ENCODE data around the gene IFNAR2. TPM values are rescaled to one million over a fixed set of nuclear protein-coding genes. Genes with fewer than 3 reads are reported as not detected.
"Not testable (repeated sequence)": the region's sequence is repeated elsewhere in the genome, so short reads cannot be mapped to it uniquely, and the experiment has no call there.

Gene IFNAR2
- total and polyA plus RNA-seq, 9 donors = 5.7 to 15.5 (median 10.3) TPM

GRCh38 chr21:33253382-33253781 lies 23.6 kb downstream of the IFNAR2 start:
- not testable (repeated sequence) for H3K27ac ChIP-seq (ENCODE audit: low read length); H3K4me1 ChIP-seq (ENCODE audit: control insufficient read depth, insufficient read depth, low read length); H3K27me3 ChIP-seq (ENCODE audit: control insufficient read depth, insufficient read depth, low read length); H3K9me3 ChIP-seq (replicated peaks; ENCODE audit: control insufficient read depth, low read depth, low read length); DNase-seq; H3K4me3 ChIP-seq (ENCODE audit: low read length)
- H3K36me3 ChIP-seq (ENCODE audit: control insufficient read depth, insufficient read depth, low read length) = peaks cover 63% of the 10 kb centered on the region
- WGBS (ENCODE audit: insufficient coverage) = 100% methylated on average over 1 of the region's 6 CpGs

GRCh38 chr21:33254766-33255165 lies 25.0 kb downstream of the IFNAR2 start:
- no peaks in the 10 kb centered on the region for H3K27me3 ChIP-seq (ENCODE audit: control insufficient read depth, insufficient read depth, low read length)
- WGBS (ENCODE audit: insufficient coverage) = 95% methylated on average over 4 of the region's 5 CpGs
- H3K36me3 ChIP-seq (ENCODE audit: control insufficient read depth, insufficient read depth, low read length) = peaks cover 59% of the 10 kb centered on the region
- H3K4me3 ChIP-seq (ENCODE audit: low read length) = no peak overlapping the region
- H3K9me3 ChIP-seq (replicated peaks; ENCODE audit: control insufficient read depth, low read depth, low read length) = no peaks in the 10 kb centered on the region
- H3K4me1 ChIP-seq (ENCODE audit: control insufficient read depth, insufficient read depth, low read length) = no peaks in the 10 kb centered on the region
- DNase-seq = no peak
- H3K27ac ChIP-seq (ENCODE audit: low read length) = no peak overlapping the region

DNA sequence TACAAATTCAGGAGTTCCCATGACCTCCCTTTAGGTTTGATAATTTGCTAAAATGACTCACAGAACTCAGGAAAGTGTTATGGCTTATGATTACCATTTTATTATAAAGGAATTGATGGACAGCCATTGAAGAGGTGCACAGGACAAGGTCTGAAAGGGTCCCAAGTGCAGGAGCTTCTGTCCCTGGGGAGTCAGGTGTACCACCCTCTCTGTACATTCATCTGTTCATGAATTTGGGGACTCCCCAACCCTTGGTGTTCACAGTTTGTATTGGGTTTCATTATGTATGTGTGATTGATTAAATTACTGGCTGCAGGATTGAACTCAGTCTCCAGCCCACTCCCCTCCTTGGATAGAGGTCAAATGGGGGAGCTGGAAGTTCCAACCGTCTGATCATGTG lies 25.7 kb downstream of the IFNAR2 start:
- no peak for DNase-seq
- 40% methylated on average over 1 of the region's 1 CpG for WGBS (ENCODE audit: insufficient coverage)
- Histone ChIP-seq H3K27ac (ENCODE audit: low read length) (no peak overlapping the region), H3K4me3 (ENCODE audit: low read length) (no peak overlapping the region), H3K36me3 (ENCODE audit: control insufficient read depth, insufficient read depth, low read length) (peaks cover 57% of the 10 kb centered on the region), H3K27me3 (ENCODE audit: control insufficient read depth, insufficient read depth, low read length) (no peaks in the 10 kb centered on the region), H3K4me1 (ENCODE audit: control insufficient read depth, insufficient read depth, low read length) (no peaks in the 10 kb centered on the region), H3K9me3 (replicated peaks; ENCODE audit: control insufficient read depth, low read depth, low read length) (no peaks in the 10 kb centered on the region)

DNA sequence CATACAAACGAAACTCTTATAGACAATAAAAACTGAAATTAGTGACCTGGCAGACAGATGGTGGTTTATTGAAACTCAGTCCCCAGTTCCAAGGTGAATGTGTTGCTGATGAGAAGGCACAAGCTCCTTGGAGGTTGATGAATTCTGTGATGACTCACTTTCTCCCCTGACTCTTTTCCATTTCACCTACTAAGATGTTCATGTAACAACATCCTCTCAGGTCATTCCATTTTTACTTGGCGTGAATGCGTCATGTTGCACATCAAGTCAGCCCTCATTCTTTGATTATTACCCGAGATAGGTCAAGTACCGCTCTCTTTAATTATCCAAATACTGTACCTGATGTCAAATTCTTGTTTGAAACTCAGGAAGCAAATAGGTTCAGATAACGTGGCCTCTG lies 26.3 kb downstream of the IFNAR2 start:
- Histone ChIP-seq H3K27me3 (ENCODE audit: control insufficient read depth, insufficient read depth, low read length) (no peaks in the 10 kb centered on the region), H3K27ac (ENCODE audit: low read length) (no peak overlapping the region), H3K4me1 (ENCODE audit: control insufficient read depth, insufficient read depth, low read length) (no peaks in the 10 kb centered on the region), H3K36me3 (ENCODE audit: control insufficient read depth, insufficient read depth, low read length) (peaks cover 53% of the 10 kb centered on the region), H3K4me3 (ENCODE audit: low read length) (no peak overlapping the region), H3K9me3 (replicated peaks; ENCODE audit: control insufficient read depth, low read depth, low read length) (no peaks in the 10 kb centered on the region)
- WGBS (ENCODE audit: insufficient coverage) = 85% methylated on average over 3 of the region's 6 CpGs
- DNase-seq = no peak

DNA sequence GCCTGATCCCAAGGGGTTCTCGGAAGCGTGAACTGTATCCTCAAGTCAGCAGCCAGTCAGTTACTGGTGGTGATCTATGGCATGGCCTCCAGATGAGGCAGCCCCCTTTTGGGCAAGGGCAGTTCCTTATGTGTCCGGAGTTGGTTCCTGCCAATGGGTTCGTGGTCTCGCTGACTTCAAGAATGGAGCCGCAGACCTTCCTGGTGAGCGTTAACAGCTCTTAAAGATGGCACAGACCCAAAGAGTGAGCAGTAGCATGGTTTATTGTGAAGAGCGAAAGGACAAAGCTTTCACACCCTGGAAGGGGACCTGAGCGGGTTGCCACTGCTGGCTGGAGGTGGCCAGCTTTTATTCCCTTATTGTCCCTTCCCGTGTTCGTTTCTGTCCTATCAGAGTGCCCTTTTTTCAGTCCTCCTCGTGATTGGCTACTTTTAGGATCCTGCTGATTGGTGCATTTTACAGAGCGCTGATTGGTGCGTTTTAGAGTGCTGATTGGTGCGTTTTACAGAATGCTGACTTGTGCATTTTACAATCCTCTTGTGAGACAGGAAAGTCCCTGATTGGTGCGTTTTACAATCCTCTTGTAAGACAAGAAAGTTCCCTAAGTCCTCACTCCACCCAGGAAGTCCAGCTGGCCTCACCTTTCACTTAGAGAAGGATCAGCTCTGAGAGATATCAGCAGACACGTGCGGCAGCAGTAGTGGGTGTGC lies 27.5 kb downstream of the IFNAR2 start:
- no peak overlapping the region for H3K4me3 ChIP-seq (ENCODE audit: low read length)
- no peaks in the 10 kb centered on the region for H3K27me3 ChIP-seq (ENCODE audit: control insufficient read depth, insufficient read depth, low read length)
- WGBS (ENCODE audit: insufficient coverage) = 95% methylated on average over 15 of the region's 18 CpGs
- H3K36me3 ChIP-seq (ENCODE audit: control insufficient read depth, insufficient read depth, low read length) = peaks cover 50% of the 10 kb centered on the region
- no peaks in the 10 kb centered on the region for H3K4me1 ChIP-seq (ENCODE audit: control insufficient read depth, insufficient read depth, low read length)
- DNase-seq = no peak
- H3K27ac ChIP-seq (ENCODE audit: low read length) = no peak overlapping the region
- H3K9me3 ChIP-seq (replicated peaks; ENCODE audit: control insufficient read depth, low read depth, low read length) = no peaks in the 10 kb centered on the region

DNA sequence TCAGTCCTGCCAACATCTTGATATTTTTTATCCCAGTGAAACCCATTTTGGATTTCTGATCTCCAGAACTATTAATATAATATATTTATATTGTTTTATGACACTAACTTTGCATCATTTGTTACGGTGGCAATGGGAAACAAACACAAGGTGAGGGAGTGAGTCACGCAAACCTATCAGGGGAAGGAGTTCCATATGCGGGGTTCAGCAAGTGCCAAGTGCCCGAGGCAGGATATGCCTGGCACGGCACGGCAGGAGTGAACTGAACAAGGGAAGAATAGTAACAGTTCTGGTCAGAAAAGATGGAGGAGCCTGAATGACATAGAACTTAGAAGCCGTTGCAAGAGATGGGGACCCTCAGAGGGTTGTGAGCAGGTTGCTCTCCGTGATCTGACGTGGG lies 28.7 kb downstream of the IFNAR2 start:
- Histone ChIP-seq H3K9me3 (replicated peaks; ENCODE audit: control insufficient read depth, low read depth, low read length) (no peaks in the 10 kb centered on the region), H3K4me1 (ENCODE audit: control insufficient read depth, insufficient read depth, low read length) (no peaks in the 10 kb centered on the region), H3K4me3 (ENCODE audit: low read length) (no peak overlapping the region), H3K27me3 (ENCODE audit: control insufficient read depth, insufficient read depth, low read length) (no peaks in the 10 kb centered on the region), H3K27ac (ENCODE audit: low read length) (no peak overlapping the region), H3K36me3 (ENCODE audit: control insufficient read depth, insufficient read depth, low read length) (peaks cover 51% of the 10 kb centered on the region)
- 98% methylated on average over 8 of the region's 9 CpGs for WGBS (ENCODE audit: insufficient coverage)
- DNase-seq = no peak

DNA sequence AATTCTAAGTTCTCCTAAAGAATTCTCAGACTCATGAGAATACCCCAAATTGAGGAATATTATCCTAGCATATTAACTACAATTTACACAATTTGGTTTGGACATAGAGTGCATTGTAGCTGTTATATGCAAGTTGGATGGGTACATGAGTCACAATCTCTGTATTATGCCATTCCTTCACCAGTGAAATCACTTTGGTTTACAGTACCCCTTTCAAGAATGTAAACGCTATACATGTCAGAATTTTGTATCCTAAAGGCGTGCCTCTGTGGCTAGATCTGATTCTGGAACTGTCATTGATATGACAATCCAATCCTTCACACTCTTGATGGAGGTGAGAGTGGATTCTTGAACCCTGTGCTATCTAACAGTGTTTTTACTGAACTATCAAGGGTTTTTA lies 29.7 kb downstream of the IFNAR2 start:
- Histone ChIP-seq H3K27ac (ENCODE audit: low read length) (no peak overlapping the region), H3K36me3 (ENCODE audit: control insufficient read depth, insufficient read depth, low read length) (peaks cover 46% of the 10 kb centered on the region), H3K4me3 (ENCODE audit: low read length) (no peak overlapping the region), H3K4me1 (ENCODE audit: control insufficient read depth, insufficient read depth, low read length) (no peaks in the 10 kb centered on the region), H3K9me3 (replicated peaks; ENCODE audit: control insufficient read depth, low read depth, low read length) (no peaks in the 10 kb centered on the region), H3K27me3 (ENCODE audit: control insufficient read depth, insufficient read depth, low read length) (no peaks in the 10 kb centered on the region)
- WGBS (ENCODE audit: insufficient coverage) = no CpG with 5 or more reads among the region's 2 CpGs
- no peak for DNase-seq

DNA sequence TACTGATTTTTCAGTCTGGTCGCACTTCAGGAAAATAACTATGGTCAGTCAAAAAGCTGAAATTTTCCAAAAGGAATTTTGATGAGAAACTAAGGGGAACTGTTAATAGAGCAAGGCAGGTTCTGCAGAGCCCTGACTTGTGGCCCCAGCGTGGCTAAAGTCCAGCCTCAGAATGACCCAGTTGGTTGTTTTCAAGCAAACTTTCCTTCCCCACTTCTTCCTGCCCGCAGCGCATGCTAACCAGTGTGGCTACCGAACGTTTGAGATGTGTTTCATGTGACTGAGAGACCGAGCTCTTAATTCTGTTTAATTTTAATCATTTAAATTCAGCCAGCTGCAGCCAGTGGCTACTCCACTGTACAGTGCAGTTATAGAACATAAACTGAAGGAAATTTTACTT lies 30.3 kb downstream of the IFNAR2 start:
- peak; percentile 42 for DNase-seq
- Histone ChIP-seq H3K9me3 (replicated peaks; ENCODE audit: control insufficient read depth, low read depth, low read length) (no peaks in the 10 kb centered on the region), H3K36me3 (ENCODE audit: control insufficient read depth, insufficient read depth, low read length) (peaks cover 42% of the 10 kb centered on the region), H3K4me1 (ENCODE audit: control insufficient read depth, insufficient read depth, low read length) (no peaks in the 10 kb centered on the region), H3K4me3 (ENCODE audit: low read length) (no peak overlapping the region), H3K27me3 (ENCODE audit: control insufficient read depth, insufficient read depth, low read length) (no peaks in the 10 kb centered on the region), H3K27ac (ENCODE audit: low read length) (no peak overlapping the region)
- WGBS (ENCODE audit: insufficient coverage) = 91% methylated on average over 6 of the region's 7 CpGs

- H3K4me3 ChIP-seq (ENCODE audit: low read length) = no peak overlapping the region
- H3K4me1 ChIP-seq (ENCODE audit: control insufficient read depth, insufficient read depth, low read length) = peaks cover 8% of the 10 kb centered on the region
- peak; percentile 39 for DNase-seq
- H3K27me3 ChIP-seq (ENCODE audit: control insufficient read depth, insufficient read depth, low read length) = no peaks in the 10 kb centered on the region
- H3K36me3 ChIP-seq (ENCODE audit: control insufficient read depth, insufficient read depth, low read length) = peaks cover 33% of the 10 kb centered on the region
- H3K27ac ChIP-seq (ENCODE audit: low read length) = no peak overlapping the region
- H3K9me3 ChIP-seq (replicated peaks; ENCODE audit: control insufficient read depth, low read depth, low read length) = no peaks in the 10 kb centered on the region
- 100% methylated on average over 1 of the region's 3 CpGs for WGBS (ENCODE audit: insufficient coverage)
Measured at GRCh38 chr21:33261635-33262034, 31.9 kb downstream of the IFNAR2 start.

DNA sequence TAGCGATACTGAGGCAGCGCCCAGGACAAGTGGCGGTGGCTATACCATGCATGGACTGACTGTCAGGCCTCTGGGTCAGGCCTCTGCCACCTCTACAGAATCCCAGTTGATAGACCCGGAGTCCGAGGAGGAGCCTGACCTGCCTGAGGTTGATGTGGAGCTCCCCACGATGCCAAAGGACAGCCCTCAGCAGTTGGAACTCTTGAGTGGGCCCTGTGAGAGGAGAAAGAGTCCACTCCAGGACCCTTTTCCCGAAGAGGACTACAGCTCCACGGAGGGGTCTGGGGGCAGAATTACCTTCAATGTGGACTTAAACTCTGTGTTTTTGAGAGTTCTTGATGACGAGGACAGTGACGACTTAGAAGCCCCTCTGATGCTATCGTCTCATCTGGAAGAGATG lies 33.2 kb downstream of the IFNAR2 start:
- DNase-seq = no peak
- Histone ChIP-seq H3K27me3 (ENCODE audit: control insufficient read depth, insufficient read depth, low read length) (no peaks in the 10 kb centered on the region), H3K4me1 (ENCODE audit: control insufficient read depth, insufficient read depth, low read length) (peaks cover 13% of the 10 kb centered on the region), H3K36me3 (ENCODE audit: control insufficient read depth, insufficient read depth, low read length) (peaks cover 27% of the 10 kb centered on the region), H3K27ac (ENCODE audit: low read length) (no peak overlapping the region), H3K4me3 (ENCODE audit: low read length) (no peak overlapping the region), H3K9me3 (replicated peaks; ENCODE audit: control insufficient read depth, low read depth, low read length) (no peaks in the 10 kb centered on the region)
- 97% methylated on average over 10 of the region's 11 CpGs for WGBS (ENCODE audit: insufficient coverage)

GRCh38 chr21:33264561-33264960 lies 34.8 kb downstream of the IFNAR2 start:
- no peak overlapping the region for H3K27ac ChIP-seq (ENCODE audit: low read length)
- H3K9me3 ChIP-seq (replicated peaks; ENCODE audit: control insufficient read depth, low read depth, low read length) = no peaks in the 10 kb centered on the region
- no peak for DNase-seq
- H3K36me3 ChIP-seq (ENCODE audit: control insufficient read depth, insufficient read depth, low read length) = peaks cover 27% of the 10 kb centered on the region
- H3K4me1 ChIP-seq (ENCODE audit: control insufficient read depth, insufficient read depth, low read length) = peaks cover 13% of the 10 kb centered on the region
- no peak overlapping the region for H3K4me3 ChIP-seq (ENCODE audit: low read length)
- no peaks in the 10 kb centered on the region for H3K27me3 ChIP-seq (ENCODE audit: control insufficient read depth, insufficient read depth, low read length)
- 56% methylated on average over 4 of the region's 11 CpGs for WGBS (ENCODE audit: insufficient coverage)
